Measurements from ENCODE around the gene SPAG16.

SPAG16 gene

DNA sequence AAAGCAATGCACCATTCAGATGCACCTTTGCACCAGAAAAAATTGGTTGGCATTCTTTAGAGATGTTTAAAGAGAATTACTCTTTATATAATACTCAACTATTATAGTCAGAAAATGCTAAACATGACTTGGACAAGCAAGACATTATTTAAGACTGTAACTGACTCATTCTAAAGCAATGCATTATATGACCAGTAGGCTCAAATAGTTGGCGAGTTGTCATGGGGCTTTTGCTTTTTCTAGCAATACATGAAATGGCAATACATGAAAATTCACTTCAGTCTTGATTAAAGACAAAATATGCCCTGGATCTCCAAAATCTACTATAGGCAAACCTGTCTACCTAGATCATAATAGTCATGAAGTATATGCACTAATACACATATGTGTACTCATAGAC lies 909.7 kb downstream of the SPAG16 start:
- TF ChIP-seq CTCF (conservative IDR thresholded peaks at IDR 0.05; ENCODE audit: low read depth, low read length): no peak
- H3K4me2 ChIP-seq: no peak overlapping the region

GRCh38 chr2:214196260-214196659 lies 912.0 kb downstream of the SPAG16 start:
- Histone ChIP-seq H3K79me2 (ENCODE audit: insufficient read depth, low read depth) (no peaks in the 10 kb centered on the region), H3K4me3 (IDR thresholded peaks at IDR 0.05; ENCODE audit: insufficient read depth, low read depth, low read length) (no peak overlapping the region), H3K4me1 (ENCODE audit: low read depth, poor library complexity, severe bottlenecking) (no peaks in the 10 kb centered on the region), H3K9ac (no peak overlapping the region), H3K27me3 (ENCODE audit: insufficient read depth, low read depth) (no peaks in the 10 kb centered on the region), H3K4me2 (no peak overlapping the region), H2AFZ (ENCODE audit: low read depth) (no peak overlapping the region), H3K27ac (no peak overlapping the region), H3K36me3 (ENCODE audit: insufficient read depth) (no peaks in the 10 kb centered on the region; the same call in 1 of the 2 replicates), H4K20me1 (ENCODE audit: insufficient read depth) (no peaks in the 10 kb centered on the region)
- no peak for TF ChIP-seq CTCF (conservative IDR thresholded peaks at IDR 0.05; ENCODE audit: low read depth, low read length)

More for the DNA sequence above, 909.7 kb downstream of the SPAG16 start:
- Histone ChIP-seq H3K9ac (no peak overlapping the region), H4K20me1 (ENCODE audit: insufficient read depth) (no peaks in the 10 kb centered on the region), H3K4me3 (IDR thresholded peaks at IDR 0.05; ENCODE audit: insufficient read depth, low read depth, low read length) (no peak overlapping the region), H3K27ac (no peak overlapping the region), H3K4me1 (ENCODE audit: low read depth, poor library complexity, severe bottlenecking) (no peaks in the 10 kb centered on the region), H3K79me2 (ENCODE audit: insufficient read depth, low read depth) (no peaks in the 10 kb centered on the region), H3K36me3 (ENCODE audit: insufficient read depth) (no peaks in the 10 kb centered on the region; the same call in 1 of the 2 replicates), H3K27me3 (ENCODE audit: insufficient read depth, low read depth) (no peaks in the 10 kb centered on the region), H2AFZ (ENCODE audit: low read depth) (no peak overlapping the region)

DNA sequence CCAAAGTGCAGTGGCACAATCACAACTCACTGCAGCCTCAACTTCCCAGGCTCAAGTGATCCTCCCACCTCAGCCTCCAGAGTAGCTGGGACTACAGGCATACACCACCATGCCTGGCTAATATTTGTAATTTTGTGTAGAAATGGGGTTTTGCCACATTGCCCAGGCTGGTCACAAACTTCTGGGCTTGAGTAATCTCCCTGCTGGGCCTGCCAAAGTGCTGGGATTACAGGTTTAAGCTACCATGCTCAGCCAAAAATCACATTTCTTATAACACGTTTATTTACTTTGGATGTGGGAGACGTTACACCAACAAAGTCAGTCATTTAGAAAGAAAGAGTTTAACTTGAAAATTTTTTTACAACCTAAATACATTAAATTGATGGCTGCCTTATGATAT lies 917.6 kb downstream of the SPAG16 start:
- no peaks in the 10 kb centered on the region for H3K79me2 ChIP-seq (ENCODE audit: insufficient read depth, low read depth)
- no peak overlapping the region for H3K27ac ChIP-seq
- H3K36me3 ChIP-seq (ENCODE audit: insufficient read depth): no peaks in the 10 kb centered on the region
- no peak overlapping the region for H3K4me3 ChIP-seq (IDR thresholded peaks at IDR 0.05; ENCODE audit: insufficient read depth, low read depth, low read length)
- TF ChIP-seq CTCF (conservative IDR thresholded peaks at IDR 0.05; ENCODE audit: low read depth, low read length): no peak
- H3K4me1 ChIP-seq (ENCODE audit: low read depth, poor library complexity, severe bottlenecking): no peaks in the 10 kb centered on the region
- H3K4me2 ChIP-seq: no peak overlapping the region
- H2AFZ ChIP-seq (ENCODE audit: low read depth): no peak overlapping the region
- H4K20me1 ChIP-seq (ENCODE audit: insufficient read depth): no peaks in the 10 kb centered on the region
- H3K27me3 ChIP-seq (ENCODE audit: insufficient read depth, low read depth): no peaks in the 10 kb centered on the region
- H3K9ac ChIP-seq: no peak overlapping the region

DNA sequence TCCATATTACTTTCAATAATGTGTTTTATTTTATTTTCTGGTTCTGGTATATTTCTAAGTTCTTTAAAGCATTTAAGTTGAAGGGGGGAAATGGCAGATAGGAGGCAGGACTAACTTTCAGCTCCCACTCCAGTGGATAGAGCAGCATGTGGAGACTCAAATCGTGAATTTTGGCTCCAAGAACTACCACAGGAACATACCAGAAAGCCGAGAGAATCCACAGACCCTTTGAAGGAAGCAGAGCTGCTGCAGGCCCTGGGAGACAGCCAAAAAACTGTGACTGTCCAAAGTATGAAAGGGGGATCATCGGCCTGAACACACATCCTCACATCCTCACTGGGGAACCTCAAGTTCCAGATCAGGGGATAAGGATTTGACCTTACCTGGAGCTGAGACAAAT lies 919.0 kb downstream of the SPAG16 start:
- no peaks in the 10 kb centered on the region for H3K27me3 ChIP-seq (ENCODE audit: insufficient read depth, low read depth)
- no peak overlapping the region for H3K4me2 ChIP-seq
- no peak overlapping the region for H3K4me3 ChIP-seq (IDR thresholded peaks at IDR 0.05; ENCODE audit: insufficient read depth, low read depth, low read length)
- H4K20me1 ChIP-seq (ENCODE audit: insufficient read depth): no peaks in the 10 kb centered on the region
- H3K36me3 ChIP-seq (ENCODE audit: insufficient read depth): no peaks in the 10 kb centered on the region
- no peak overlapping the region for H3K9ac ChIP-seq
- H2AFZ ChIP-seq (ENCODE audit: low read depth): no peak overlapping the region
- no peaks in the 10 kb centered on the region for H3K4me1 ChIP-seq (ENCODE audit: low read depth, poor library complexity, severe bottlenecking)
- no peaks in the 10 kb centered on the region for H3K79me2 ChIP-seq (ENCODE audit: insufficient read depth, low read depth)
- no peak for TF ChIP-seq CTCF (conservative IDR thresholded peaks at IDR 0.05; ENCODE audit: low read depth, low read length)
- H3K27ac ChIP-seq: no peak overlapping the region

All from KMS-11 (cell line).